ENCODE measurements around the gene VSIG10L2.
A peak's percentile ranks its signal among the peaks of the same experiment; 100 is the strongest.
"Not testable (repeated sequence)": the region's sequence is repeated elsewhere in the genome, so short reads cannot be mapped to it uniquely, and the experiment has no call there.

The VSIG10L2 gene

DNA sequence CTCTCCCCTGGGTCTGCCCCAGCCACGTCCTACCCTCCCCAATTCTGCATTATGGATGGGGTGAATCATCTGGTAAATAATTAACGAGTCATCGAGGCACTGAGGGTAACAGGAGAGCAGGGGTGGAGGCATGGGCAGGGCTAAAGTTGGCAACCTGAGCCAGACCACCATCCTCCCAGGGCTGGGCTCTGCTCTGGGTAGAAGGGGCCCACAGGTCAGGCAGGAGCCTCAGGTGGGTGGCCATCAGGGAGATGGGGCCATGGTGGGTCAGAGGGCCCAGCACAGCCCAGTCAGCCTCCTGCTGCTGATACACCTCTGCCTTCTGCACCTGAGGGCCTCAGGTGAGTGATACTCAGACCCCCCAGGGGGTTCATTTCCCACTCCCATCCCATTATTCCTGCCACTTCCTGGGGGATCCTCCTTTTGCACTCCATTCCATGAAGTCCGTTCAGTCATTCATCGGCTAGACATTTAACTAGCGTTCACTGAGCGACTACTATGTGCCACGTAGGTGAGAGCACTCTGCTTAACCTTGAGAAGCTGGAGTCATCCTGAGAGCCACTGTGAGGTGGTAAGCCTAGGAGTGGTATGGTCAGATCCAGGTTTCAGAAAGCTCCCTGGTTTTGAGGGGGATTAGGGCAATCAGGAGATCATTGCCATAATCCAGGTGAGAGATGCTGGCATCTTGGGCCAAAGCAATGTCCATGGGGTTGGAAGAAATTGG is at the start of gene VSIG10L2:
Gene VSIG10L2, plus strand, starts transcription at position 248 of the 724 bp plus-strand sequence. Its CDS starts 12 bp downstream, at position 260.
- FAIRE-seq, result no peak

DNA sequence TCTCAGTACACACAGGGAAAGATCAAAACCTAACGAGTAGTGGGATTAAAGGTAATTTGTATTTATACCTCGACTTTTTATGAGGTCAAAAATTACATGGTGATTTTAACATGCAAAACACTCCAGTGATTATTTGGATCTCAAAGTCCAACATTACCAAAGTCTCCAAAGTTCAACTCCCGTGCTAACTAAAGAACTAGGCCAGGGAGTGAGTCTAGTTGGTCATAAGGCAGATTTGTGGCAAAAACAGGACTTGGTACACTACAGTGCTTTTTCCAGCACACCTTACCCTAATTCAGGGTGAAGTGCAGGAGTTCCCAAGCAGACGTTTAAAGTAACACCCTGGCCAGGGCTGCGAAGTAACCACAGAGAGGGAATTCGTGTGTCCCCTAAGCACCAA is 44.0 kb upstream of the VSIG10L2 start:
- no peak for FAIRE-seq

DNA sequence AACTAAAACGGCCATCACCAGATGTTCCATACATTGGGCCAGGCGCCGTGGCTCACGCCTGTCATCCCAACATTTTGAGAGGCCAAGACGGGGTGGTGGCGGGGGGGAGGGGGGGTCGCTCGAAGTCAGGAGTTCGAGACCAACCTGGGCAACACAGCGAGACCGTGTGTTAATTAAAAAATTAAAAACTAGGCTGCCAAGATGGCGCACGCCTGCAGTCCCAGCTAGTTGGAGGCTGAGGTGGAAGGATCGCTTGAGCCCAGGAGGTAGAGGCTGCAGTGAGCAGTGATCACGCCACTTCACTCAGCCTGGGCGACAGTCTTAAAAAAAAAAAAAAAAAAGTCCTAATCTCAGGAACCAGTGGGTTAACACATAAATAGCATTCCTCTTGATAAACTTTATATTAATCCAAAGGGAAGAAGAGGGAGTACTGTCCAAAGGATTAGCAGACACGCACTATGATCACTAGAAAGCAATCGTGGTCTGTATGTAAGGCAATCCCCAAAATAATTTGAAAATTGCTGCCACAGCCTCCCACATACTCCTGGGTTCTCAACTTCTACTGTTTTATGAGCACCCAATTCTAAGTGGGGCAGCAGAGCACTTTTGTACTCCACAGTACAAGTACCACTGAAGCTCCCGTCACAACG is 43.4 kb upstream of the VSIG10L2 start:
- FAIRE-seq, result no peak

DNA sequence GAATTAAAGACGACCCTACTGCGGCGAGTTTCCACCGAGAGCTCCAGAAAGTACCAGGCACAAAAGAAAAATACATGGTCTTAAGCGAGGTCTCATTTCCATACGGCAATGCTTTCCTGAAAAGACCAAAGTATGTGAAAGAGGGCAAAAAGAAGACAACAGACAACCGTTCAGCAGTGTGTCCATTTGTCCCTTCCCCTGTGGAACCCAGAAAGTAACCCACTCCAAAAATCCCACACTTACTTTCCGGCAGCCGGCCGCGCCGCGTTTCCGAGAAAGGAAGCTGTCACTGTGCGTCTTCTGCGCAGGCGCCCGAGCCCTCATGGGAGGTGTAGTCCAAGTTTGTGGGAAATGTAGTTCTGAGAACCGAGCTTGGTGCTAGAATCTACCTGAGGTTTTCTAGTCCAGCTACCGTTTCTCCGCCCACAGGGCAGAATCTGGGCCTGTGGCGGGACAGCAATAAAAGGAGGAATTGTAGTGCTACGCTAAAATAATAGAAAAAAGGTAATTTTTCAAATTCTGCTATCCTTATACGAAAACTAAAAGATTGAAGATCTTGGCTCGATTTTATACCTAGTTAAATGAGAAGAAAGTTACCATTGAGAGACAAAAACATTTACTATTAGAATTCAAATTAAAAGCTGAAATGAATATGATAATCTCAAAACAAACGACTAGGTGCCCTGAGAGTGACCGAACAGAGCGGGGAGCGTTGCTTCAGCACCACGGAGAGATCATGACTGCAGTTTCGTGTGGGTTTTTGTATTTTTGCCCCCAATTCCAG is 42.7 kb upstream of the VSIG10L2 start, which contains the start of gene PUS3:
Gene PUS3, minus strand, starts transcription at position 280 of the 784 bp plus-strand sequence. CDS start 6,922 bp downstream, outside the sequence.
- peak; percentile 35 for FAIRE-seq

DNA sequence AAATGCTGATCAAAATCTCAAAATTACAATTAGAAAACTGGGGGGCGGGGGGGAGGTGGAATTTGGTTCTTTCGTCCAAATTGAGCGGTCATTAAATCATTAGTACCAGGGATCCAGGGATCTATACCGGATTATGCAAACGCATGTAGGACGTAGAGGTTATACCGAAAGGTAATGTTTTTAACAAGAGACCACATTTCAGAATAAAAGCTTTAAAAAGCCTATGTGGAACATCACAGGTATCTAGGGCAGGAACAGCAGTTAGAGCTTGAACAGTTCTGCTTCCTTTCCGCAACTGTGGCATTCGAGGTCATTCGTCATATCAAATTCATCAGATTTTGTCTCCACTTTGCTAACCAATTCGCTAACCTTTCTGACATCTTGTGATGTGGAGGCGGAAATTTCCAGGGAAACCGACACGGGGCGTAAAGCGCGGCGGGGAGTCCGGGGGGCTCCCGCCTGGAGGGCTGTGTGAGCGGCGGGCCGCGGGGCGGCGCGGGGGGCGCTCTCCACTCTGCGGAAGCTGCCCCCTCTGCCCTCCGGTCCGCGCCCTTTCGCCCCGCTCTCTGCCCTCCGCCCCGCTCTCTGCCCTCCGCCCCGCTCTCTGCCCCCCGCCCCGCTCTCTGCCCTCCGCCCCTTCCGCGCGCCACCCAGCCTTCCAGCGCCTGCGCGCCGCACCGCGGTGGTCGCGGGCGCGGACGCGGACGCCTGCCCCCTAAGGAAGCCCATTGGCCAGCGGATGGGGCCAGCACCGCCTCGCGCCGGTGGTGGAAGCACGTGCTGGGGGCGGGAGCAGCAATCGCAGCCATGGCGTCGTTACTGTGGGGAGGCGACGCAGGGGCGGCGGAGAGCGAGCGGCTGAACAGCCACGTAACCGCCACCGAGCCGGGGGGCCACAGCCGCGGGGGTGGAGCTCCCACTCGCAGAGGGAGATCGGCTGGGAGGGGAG is 41.9 kb upstream of the VSIG10L2 start, which contains the start of gene DDX25:
Gene DDX25, plus strand, starts transcription at position 798 of the 949 bp plus-strand sequence. Its CDS starts 10 bp downstream, at position 808.
- no peak for FAIRE-seq

DNA sequence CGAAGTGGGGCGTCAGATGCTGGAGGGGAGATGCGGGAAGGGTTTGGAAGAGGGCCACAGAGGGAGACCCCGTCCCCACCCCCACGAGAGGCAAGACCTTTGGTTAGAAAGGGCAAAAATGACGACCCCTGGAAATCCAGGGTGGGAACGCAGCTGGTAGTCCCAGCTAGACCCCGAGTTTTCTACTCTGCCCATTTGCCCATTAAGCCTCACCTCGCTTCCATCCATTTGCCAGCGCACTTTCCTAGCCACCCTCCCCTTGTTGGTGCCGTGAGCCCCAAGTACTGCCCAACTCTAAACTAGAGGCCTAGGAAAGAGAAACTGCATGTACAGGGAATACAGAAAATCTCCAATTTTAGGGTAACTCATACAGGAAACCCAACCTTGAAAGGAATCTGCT is 41.2 kb upstream of the VSIG10L2 start:
- FAIRE-seq, result no peak

DNA sequence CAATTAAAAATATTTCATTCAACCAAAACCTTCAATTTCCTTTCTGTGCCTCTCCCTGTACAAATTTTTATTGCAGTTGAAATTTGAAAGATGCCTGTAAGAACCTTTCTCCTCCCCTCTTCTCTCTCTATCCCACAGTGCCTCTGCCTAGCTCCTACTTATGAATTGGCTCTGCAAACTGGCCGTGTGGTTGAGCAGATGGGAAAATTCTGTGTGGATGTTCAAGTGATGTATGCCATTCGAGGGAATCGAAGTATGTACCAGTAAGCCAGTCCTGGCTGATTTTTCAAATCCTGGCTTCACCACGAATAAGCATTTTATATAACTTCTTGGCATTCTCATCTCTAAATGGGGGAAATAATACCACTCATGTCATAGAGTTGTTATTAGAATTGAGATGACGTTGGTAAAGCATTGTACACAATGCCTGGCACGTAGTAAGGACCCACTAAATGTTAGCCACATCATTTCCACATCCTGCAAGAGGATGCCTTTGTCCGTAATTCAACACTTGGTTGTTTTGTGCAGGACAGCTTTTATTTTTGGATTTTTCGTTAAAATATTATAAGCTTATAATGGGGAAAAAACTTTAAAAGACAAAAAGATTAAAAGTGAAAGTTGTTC is 35.5 kb upstream of the VSIG10L2 start:
- no peak for FAIRE-seq

DNA sequence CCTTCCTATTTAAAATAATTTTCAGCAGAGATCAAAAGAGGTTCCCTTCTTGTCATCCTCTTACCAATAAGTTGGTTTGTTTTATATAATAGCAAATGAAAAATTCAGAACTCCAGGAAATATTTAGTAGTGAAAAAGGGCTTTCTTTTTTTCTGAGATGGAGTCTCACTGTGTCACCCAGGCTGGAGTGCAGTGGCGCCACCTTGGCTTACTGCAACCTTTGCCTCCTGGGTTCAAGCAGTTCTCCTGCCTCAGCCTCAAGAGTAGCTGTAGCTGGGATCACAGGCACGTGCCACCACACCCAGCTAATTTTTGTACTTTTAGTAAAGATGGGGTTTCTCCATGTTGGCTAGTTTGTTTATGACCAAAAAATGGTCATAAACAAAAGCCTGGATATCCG is 31.2 kb upstream of the VSIG10L2 start:
- FAIRE-seq, result not testable (repeated sequence)

DNA sequence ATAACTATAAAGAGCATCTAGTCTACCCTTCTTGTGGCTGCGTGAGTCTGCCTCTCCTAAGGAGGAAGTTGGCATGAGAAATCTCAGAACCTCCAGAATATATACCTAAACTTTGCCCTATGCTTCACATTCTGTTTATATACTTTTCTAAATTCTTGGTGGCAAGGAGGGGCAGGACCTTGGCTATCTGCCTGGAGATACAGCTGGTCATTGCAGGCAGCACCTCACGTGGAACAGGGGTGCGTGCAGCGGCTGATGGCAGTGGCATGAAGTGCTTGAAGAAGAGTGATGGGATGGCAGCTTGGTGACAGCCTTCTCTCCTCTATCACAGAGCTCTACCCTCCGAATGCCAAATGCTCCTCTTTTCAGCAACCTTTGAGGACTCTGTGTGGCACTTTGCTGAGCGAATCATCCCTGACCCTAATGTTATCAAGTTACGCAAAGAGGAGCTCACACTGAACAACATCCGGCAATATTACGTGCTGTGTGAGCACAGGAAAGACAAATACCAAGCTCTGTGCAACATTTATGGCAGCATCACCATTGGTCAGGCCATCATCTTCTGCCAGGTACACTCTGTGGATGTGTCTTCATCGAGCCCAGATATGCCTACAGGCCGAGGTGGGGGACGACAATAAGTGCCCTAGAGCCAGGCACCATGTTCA is 29.0 kb upstream of the VSIG10L2 start:
- FAIRE-seq, result no peak

DNA sequence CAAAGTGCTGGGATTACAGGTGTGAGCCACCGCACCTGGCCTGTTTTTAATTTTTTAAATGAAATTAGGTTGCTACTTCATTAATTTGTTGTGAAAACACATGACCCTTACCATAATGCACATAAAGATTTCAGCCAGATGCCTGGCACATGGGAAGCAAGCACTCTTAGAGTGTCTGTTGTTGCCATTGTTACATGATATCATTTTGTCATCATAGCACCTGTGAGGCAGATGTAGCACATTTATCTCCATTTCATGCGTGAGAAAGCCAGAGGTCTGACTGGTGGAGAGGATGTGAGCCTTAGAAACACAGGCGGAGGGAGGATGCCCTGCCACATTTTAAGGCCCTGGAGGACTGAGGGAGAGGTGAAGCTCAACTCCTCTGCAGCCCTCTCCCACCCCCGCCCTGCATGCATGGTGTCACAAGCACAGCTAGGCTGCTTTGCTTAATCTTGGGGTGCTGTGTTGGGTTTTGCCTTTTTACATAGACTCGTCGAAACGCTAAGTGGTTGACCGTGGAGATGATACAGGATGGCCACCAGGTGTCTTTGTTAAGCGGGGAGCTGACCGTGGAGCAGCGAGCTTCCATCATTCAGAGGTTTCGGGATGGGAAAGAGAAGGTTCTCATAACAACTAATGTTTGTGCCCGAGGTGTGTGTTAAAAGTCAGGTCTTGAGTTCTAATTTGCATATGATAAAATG is 27.6 kb upstream of the VSIG10L2 start:
- FAIRE-seq, result no peak

DNA sequence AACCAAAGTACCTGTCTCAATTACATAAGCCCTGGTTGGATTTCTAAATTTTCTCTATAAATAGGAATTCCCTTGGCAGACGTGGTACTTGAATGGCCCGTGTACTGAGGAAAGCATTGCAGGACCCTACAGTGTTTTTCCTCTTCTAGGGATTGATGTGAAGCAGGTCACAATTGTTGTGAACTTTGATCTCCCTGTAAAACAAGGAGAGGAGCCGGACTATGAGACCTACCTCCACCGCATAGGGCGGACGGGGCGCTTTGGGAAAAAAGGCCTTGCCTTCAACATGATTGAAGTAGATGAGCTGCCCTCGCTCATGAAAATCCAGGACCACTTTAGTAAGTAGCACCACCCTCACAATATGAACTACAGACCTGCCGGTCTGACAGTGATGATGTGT is 24.8 kb upstream of the VSIG10L2 start:
- no peak for FAIRE-seq

DNA sequence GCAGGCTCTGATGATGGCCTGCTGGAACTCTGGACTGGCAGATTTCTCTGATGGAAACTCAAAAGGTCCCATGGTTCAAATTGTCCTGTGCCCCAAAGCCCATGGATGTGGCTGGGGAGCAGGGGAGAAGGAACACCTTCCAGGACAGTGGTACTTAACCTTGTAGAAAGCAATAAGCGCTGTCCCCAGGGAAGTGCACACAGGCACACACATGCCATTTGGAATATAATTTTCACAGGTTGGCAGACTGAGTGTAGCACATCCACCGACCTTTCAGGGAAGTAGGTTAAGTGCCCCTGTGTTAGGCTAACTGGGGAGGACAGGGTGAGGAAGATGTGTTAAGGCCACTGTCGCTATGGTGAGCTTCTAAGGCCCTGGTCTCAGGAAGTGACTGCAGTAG is 23.7 kb upstream of the VSIG10L2 start:
- FAIRE-seq, result no peak

DNA sequence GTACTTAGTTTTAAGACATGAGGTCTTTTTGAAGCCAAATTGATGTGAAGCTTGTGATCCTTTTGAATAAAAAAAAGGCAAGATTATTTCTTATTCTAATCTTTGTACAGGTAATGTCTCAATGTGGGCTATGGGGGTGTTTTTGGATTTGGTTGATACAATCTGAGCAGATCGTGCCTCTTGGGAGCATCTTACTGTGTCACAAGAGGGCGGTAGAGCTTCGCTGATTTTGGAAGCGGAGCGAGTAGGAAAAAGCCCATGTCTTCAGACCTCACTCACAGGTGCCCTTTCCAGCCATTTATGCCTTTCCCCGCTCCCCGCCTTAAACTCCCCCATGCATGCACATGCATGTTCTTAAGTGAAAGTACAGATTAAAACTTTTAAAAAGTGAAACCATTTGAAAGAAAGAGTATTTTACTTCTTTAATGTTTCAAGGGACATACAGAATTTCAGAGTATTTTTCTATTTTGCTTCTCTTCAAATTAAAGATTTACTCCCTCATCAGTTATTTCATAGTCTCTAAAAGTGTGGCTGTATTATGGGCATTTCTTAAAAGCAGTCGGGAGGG is 22.7 kb upstream of the VSIG10L2 start:
- peak; percentile 76 for FAIRE-seq

DNA sequence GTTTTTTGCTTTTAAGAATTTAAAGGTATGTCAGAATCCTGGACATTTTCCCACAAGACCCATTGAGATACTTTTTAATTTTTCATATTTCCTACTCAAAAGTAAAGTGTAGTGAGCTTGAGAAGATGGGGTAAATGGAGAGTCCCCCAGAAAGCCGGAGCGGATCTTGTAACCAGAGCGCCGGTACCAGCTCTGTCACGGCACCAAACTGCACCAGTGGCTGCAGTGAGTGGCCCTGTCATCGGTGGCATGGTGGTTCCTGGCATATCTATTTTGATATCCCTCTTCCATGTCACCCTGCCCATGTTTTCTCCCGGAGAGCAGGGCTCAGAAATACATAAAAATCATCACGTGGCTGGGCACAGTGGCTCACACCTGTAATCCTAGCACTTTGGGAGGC is 22.2 kb upstream of the VSIG10L2 start:
- no peak for FAIRE-seq

DNA sequence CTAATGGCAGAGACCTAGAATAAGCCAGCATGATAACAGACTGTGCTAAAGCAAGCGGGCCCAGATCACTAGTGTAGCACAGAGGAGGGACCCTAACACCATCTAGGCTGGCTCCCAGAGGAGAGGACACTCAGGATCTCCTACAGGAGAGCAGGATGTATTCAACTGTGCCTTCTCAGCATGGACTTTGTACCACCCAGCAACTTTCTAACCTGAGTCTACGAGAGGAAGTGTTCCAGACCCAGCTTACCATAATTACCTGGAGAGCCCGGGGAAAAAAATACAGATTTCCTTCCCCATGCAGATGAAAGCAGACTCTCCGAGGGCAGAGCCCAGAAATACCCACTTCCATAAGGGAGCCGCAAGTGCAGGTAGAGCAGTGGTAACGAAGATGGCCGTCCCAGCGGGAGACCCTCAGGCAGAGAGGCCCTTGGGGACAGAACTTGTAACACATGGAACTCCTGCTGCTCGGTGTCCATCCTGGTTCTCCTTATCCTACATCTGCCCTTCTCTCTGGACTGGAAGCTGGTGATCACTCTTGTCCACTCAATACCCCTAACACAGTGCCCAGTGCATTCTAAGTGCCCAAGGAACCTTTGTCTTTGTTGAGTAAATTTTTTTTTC is 21.3 kb upstream of the VSIG10L2 start:
- FAIRE-seq, result no peak

DNA sequence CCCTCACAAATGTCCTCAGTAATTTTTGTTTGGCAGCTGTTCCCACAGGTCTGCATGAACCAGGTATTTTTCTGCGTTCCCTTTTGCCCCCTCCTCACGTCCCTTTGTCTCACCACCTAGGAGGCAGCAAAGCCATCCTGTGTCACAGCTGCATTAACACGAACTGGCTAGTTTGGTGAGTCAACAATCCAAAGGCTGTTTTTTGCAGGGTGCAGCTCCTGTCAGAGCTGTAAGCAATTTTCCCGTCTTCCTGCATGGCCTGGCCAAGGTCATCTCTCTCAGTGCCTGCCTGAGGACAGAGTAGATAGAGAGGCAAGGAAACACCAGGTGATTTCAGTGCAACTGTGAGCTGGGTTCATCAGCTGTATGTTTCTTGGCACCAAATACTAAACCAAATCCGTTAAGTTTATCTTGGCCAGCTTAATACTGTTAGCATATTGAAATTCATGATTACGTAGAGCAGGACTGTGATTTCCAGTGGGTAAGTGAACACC is 20.6 kb upstream of the VSIG10L2 start:
- no peak for FAIRE-seq

DNA sequence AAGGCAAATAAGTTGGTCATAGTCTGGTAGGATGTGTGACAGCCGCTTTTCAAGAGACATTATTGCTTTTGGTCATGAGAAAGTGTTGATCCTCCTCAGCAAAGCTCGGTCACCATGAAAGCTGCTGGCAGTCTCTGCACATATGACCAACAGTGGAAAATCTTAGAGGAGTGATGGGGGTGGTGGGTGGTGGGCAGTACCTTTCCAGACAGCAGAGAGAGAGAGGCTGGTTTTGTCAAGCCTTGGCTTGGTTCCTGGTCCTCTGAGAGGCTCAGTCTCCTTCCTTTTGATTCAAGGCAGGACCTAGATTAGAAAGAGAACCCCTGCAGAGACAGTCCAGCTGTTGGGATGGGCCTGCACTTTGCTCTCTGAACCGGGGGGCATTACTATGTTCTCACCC is 20.0 kb upstream of the VSIG10L2 start:
- no peak for FAIRE-seq

DNA sequence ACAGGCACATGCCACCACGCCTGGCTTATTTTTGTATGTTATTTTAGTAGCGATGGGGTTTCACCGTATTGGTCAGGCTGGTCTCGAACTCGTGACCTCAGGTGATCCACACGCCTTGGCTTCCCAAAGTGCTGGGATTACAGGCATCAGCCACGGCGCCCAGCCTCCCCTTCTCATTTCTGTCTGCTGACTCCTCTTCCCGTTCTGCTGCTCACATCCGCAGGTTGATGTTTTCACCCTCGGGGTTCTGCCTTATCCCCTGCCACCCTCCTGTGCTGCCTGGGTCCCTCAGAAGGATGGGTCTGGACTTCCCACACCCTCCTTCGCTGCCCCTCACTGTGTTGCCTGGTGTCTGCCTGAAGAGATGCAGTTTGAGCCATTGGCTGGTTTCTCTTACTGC is 19.2 kb upstream of the VSIG10L2 start:
- no peak for FAIRE-seq

DNA sequence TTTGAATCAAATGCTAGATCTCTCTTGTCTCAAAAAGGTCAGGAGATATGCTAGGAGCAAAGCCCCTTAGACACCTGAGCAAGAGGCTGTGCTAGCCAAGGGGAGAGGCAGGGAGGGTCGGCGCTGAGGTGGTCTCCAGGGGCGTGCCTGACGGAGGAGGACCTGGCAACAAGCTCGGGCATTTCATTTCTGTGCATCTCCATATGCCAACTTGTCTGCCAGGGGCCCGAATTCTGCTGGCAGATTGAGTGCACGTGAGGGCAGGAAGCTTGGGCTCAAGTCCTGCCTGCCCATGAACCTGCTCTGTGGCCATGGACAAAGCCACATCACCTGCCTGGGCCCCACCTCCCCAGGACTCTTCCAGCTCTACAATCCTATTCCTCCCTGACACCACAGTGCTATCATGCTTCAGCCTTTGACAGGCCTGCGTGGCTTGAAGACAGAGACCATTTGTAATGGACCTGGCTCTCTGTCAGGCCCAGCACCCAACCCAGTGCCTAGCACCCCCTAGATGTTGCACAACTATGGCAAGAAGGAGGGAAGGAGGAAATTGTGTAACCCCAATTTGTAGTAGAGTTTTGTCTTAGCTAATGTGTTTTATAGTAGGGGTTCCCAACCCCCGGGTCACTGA is 16.3 kb upstream of the VSIG10L2 start:
- FAIRE-seq, result no peak

Data from A204.1 (cell line).